Measurements from ENCODE around the gene FGFBP2. TPM values are rescaled to one million over a fixed set of nuclear protein-coding genes. Genes with fewer than 3 reads are reported as not detected.

Gene FGFBP2
- total and polyA plus RNA-seq, 10 of the 15 experiments (the other 5 are each of a cell fraction or from before 2014, with no cell fraction given), result 0.23 TPM; not detected in 9

DNA sequence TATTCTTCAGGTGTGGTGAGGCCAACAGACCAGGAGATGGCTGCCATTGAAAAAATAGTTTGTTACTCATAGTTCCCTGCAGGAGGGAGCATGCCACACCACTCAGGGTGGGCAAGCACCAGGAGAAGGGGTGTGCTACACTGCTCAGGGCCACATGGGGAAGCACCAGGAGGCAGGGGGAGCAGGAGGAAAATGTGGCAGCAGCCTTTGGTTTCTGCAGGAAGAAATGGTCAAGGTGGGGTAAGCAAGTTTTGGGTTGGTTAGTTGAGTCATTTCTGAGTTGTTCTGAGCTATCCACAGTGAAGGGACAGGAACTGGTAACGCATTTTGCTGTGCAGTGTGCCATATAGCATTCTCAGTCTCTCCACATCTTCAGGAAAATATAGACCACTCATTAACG, 48.2 kb downstream of the FGFBP2 start:
- FAIRE-seq, result no peak
- no peaks in the 10 kb centered on the region for H3K36me3 ChIP-seq (ENCODE audit: control insufficient read depth in 2 of 2, insufficient read depth in 2 of 2, low read length in 1 of 2)
- ChIA-PET CTCF (no interaction called here), RAD21 (ENCODE audit: unreplicated experiment) (no interaction called here), POLR2A (no interaction called here), SMC1A (ENCODE audit: uncharacterized antibody, unreplicated experiment) (no interaction called here)
- H3K4me2 ChIP-seq (ENCODE audit: control insufficient read depth, insufficient read depth), result no peak overlapping the region
- no peak for TF ChIP-seq RB1 (IDR thresholded peaks at IDR 0.05; ENCODE audit: borderline replicate concordance)
- TF ChIP-seq SREBF2 (IDR thresholded peaks at IDR 0.05; ENCODE audit: low read length), result no peak
- TF ChIP-seq ZSCAN29 (IDR thresholded peaks at IDR 0.05), result no peak
- no peak for TF ChIP-seq BACH1 (IDR thresholded peaks at IDR 0.05; ENCODE audit: borderline replicate concordance)
- no peak for TF ChIP-seq MAX (IDR thresholded peaks at IDR 0.05; ENCODE audit: low read depth, low read length)
- TF ChIP-seq, protein P1, sequence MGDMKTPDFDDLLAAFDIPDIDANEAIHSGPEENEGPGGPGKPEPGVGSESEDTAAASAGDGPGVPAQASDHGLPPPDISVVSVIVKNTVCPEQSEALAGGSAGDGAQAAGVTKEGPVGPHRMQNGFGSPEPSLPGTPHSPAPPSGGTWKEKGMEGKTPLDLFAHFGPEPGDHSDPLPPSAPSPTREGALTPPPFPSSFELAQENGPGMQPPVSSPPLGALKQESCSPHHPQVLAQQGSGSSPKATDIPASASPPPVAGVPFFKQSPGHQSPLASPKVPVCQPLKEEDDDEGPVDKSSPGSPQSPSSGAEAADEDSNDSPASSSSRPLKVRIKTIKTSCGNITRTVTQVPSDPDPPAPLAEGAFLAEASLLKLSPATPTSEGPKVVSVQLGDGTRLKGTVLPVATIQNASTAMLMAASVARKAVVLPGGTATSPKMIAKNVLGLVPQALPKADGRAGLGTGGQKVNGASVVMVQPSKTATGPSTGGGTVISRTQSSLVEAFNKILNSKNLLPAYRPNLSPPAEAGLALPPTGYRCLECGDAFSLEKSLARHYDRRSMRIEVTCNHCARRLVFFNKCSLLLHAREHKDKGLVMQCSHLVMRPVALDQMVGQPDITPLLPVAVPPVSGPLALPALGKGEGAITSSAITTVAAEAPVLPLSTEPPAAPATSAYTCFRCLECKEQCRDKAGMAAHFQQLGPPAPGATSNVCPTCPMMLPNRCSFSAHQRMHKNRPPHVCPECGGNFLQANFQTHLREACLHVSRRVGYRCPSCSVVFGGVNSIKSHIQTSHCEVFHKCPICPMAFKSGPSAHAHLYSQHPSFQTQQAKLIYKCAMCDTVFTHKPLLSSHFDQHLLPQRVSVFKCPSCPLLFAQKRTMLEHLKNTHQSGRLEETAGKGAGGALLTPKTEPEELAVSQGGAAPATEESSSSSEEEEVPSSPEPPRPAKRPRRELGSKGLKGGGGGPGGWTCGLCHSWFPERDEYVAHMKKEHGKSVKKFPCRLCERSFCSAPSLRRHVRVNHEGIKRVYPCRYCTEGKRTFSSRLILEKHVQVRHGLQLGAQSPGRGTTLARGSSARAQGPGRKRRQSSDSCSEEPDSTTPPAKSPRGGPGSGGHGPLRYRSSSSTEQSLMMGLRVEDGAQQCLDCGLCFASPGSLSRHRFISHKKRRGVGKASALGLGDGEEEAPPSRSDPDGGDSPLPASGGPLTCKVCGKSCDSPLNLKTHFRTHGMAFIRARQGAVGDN (IDR thresholded peaks at IDR 0.05), result no peak
- TF ChIP-seq SMARCA5 (IDR thresholded peaks at IDR 0.05), result no peak
- no peak for TF ChIP-seq USF1 (IDR thresholded peaks at IDR 0.05; ENCODE audit: borderline replicate concordance, extremely low read length, insufficient read depth, low read depth, low read length)
- TF ChIP-seq JUNB (IDR thresholded peaks at IDR 0.05), result no peak
- no peak for TF ChIP-seq WRNIP1 (IDR thresholded peaks at IDR 0.05; ENCODE audit: borderline replicate concordance, low read depth, low read length)
- no peak for TF ChIP-seq EGR1 (IDR thresholded peaks at IDR 0.05; ENCODE audit: borderline replicate concordance in 1 of 2, low read depth in 2 of 2, low read length in 2 of 2)
- TF ChIP-seq ELK1 (IDR thresholded peaks at IDR 0.05; ENCODE audit: low read depth, low read length), result no peak
- TF ChIP-seq EED (IDR thresholded peaks at IDR 0.05; ENCODE audit: low read depth), result no peak
- TF ChIP-seq NFIC (IDR thresholded peaks at IDR 0.05; ENCODE audit: low read depth, low read length), result no peak
- no peak for TF ChIP-seq NBN (IDR thresholded peaks at IDR 0.05)
- TF ChIP-seq CREB1 (IDR thresholded peaks at IDR 0.05; ENCODE audit: low read depth), result no peak
- no peak for TF ChIP-seq SREBF1 (IDR thresholded peaks at IDR 0.05; ENCODE audit: low read length)
- no peaks in the 10 kb centered on the region for H3K9me3 ChIP-seq (replicated peaks; ENCODE audit: control insufficient read depth, insufficient read depth, low read length)
- in situ Hi-C loops (cut with MboI), result no loop called here
- no peaks in the 10 kb centered on the region for H3K4me1 ChIP-seq (ENCODE audit: control insufficient read depth, insufficient read depth, low read length)
- no peak overlapping the region for H3K9ac ChIP-seq (ENCODE audit: control insufficient read depth, insufficient read depth, low read length)
- H3K27me3 ChIP-seq (replicated peaks in 1 of 2; ENCODE audit: control insufficient read depth in 2 of 2, insufficient read depth in 2 of 2, low read length in 1 of 2), result no peaks in the 10 kb centered on the region; a peak in 1 of 4 replicates
- intact Hi-C loops (cut with micrococcal nuclease; ENCODE audit: unreplicated experiment), result no loop called here
- H2AFZ ChIP-seq (ENCODE audit: control insufficient read depth, low read depth, low read length), result no peak overlapping the region
- no peaks in the 10 kb centered on the region for H4K20me1 ChIP-seq (ENCODE audit: control insufficient read depth, insufficient read depth)
- ATAC-seq, result no peak
- BruUV-seq (replicated peaks), result no TSS peak
- DNase-seq (ENCODE audit: low read depth, low spot score), result no peak
- 17% methylated on average over 2 of the region's 2 CpGs for WGBS (ENCODE audit: insufficient coverage, insufficient replicate concordance, low lambda C conversion rate, missing lambda C conversion rate)
- H3K4me3 ChIP-seq, result no peak overlapping the region
- no peaks in the 10 kb centered on the region for H3K79me2 ChIP-seq (ENCODE audit: control insufficient read depth, insufficient read depth, low read length)
- no peak overlapping the region for H3K27ac ChIP-seq (ENCODE audit: control insufficient read depth, insufficient read depth)

Data from GM12878 (cell line).